ENCODE measurements around the gene SHD. TPM values are rescaled to one million over a fixed set of nuclear protein-coding genes. Genes with fewer than 3 reads are reported as not detected.
A peak's percentile ranks its signal among the peaks of the same experiment; 100 is the strongest.

The SHD gene
- total and polyA plus RNA-seq, 2 of the 13 experiments (the other 11 are each of a cell fraction or from before 2014, with no cell fraction given) = 0.11 to 0.20 TPM

DNA sequence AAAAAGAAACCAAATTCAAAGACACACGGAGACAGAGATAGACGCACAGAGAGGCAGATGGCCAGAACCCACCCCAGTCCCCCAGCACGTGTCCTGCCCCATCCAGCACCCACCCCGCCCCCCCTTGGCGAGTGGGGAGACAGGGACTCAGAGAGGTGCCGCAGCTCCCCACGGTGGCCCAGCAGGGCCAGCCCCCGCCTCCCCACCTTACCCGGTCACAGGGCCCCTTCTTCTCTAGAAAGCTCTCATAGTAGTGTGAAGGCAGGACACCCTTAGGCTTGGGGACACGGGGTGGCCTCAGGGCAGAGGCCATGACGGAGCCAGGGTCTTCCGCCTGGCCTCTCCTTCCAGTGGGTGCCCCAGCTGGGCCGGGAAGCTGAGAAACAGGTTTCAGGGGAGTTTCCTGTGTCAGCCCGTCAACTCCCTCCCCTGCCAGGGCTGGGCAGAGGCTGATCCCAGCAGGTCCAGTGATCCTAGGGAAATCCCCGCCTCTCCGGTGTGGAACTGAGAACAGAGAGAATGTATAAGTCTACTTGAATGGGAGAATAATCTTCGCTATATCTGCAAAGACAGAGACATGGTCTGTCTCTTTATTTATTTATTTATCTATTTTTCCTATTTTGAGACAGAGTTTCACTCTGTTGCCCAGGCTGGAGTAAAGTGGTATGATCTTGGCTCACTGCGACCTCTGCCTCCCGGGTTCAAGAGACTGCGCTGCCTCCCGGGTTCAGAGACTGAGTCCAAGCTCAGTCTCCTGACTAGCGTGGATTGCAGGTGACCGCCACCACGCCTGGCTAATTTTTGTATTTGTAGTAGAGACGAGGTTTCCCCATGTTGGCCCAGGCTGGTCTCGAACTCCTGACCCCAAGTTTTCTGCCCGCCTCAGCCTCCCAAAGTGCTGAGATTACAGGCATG is 59.6 kb downstream of the SHD start, which contains the start of gene STAP2 (continued):
- TF ChIP-seq, protein P1, sequence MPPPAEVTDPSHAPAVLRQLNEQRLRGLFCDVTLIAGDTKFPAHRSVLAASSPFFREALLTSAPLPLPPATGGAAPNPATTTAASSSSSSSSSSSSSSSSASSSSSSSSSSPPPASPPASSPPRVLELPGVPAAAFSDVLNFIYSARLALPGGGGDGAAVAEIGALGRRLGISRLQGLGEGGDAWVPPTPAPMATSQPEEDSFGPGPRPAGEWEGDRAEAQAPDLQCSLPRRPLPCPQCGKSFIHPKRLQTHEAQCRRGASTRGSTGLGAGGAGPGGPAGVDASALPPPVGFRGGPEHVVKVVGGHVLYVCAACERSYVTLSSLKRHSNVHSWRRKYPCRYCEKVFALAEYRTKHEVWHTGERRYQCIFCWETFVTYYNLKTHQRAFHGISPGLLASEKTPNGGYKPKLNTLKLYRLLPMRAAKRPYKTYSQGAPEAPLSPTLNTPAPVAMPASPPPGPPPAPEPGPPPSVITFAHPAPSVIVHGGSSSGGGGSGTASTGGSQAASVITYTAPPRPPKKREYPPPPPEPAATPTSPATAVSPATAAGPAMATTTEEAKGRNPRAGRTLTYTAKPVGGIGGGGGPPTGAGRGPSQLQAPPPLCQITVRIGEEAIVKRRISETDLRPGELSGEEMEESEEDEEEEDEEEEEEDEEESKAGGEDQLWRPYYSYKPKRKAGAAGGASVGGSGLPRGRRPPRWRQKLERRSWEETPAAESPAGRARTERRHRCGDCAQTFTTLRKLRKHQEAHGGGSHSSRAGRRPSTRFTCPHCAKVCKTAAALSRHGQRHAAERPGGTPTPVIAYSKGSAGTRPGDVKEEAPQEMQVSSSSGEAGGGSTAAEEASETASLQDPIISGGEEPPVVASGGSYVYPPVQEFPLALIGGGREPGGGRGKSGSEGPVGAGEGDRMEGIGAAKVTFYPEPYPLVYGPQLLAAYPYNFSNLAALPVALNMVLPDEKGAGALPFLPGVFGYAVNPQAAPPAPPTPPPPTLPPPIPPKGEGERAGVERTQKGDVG (CRISPR knock-in tag; IDR thresholded peaks at IDR 0.05; ENCODE audit: borderline replicate concordance) = no peak
- TF ChIP-seq ZNF563 (CRISPR knock-in tag; IDR thresholded peaks at IDR 0.05) (0 out of 2 replicates have a peak, but pooled peaks have one; percentile 41), RXRA (CRISPR knock-in tag; IDR thresholded peaks at IDR 0.05) (0 out of 2 replicates have a peak, but pooled peaks have one; percentile 14), ZNF558 (CRISPR knock-in tag; IDR thresholded peaks at IDR 0.05; ENCODE audit: borderline replicate concordance) (0 out of 2 replicates have a peak, but pooled peaks have one; percentile 15), ZFAT (CRISPR knock-in tag; conservative IDR thresholded peaks at IDR 0.05) (no peak), ZNF317 (CRISPR knock-in tag; IDR thresholded peaks at IDR 0.05) (no peak)

Other genes starting within 250 kb of the SHD start
- gene ZBTB7A, start 212.4 kb upstream of the SHD start, total RNA-seq (2016; rRNA removed; fragmentation: Illumina TruSeq; extraction: Trizol) = 3.5 and 3.6 TPM in 2 replicates
- gene ZBTB7A, start 212.4 kb upstream of the SHD start, polyA plus RNA-seq (2011; rRNA removed) = 4.0 and 5.5 TPM in 2 replicates
- 72.2 and 80.9 TPM in 2 replicates for gene MAP2K2, start 155.1 kb upstream of the SHD start, total RNA-seq (2016; rRNA removed; fragmentation: Illumina TruSeq; extraction: Trizol)
- 70.3 and 88.1 TPM in 2 replicates for gene MAP2K2, start 155.1 kb upstream of the SHD start, polyA plus RNA-seq (2011; rRNA removed)
- 3.8 and 4.5 TPM in 2 replicates for gene CREB3L3, start 125.6 kb upstream of the SHD start, total RNA-seq (2016; rRNA removed; fragmentation: Illumina TruSeq; extraction: Trizol)
- gene CREB3L3, start 125.6 kb upstream of the SHD start, polyA plus RNA-seq (2011; rRNA removed) = 3.8 and 7.0 TPM in 2 replicates
- 8.6 and 11.0 TPM in 2 replicates for gene SIRT6, start 96.7 kb upstream of the SHD start, total RNA-seq (2016; rRNA removed; fragmentation: Illumina TruSeq; extraction: Trizol)
- 18.4 and 20.7 TPM in 2 replicates for gene SIRT6, start 96.7 kb upstream of the SHD start, polyA plus RNA-seq (2011; rRNA removed)
- gene ANKRD24, start 96.6 kb upstream of the SHD start, total RNA-seq (2016; rRNA removed; fragmentation: Illumina TruSeq; extraction: Trizol) = 0.13 TPM in 1 of 2 replicates, not detected in the other
- 0.17 and 0.24 TPM in 2 replicates for gene ANKRD24, start 96.6 kb upstream of the SHD start, polyA plus RNA-seq (2011; rRNA removed)
- gene EBI3, start 49.7 kb upstream of the SHD start, total RNA-seq (2016; rRNA removed; fragmentation: Illumina TruSeq; extraction: Trizol) = not detected in 2 replicates
- gene EBI3, start 49.7 kb upstream of the SHD start, polyA plus RNA-seq (2011; rRNA removed) = 3.4 and 8.3 TPM in 2 replicates
- 17.9 and 18.4 TPM in 2 replicates for gene YJU2, start 32.2 kb upstream of the SHD start, total RNA-seq (2016; rRNA removed; fragmentation: Illumina TruSeq; extraction: Trizol)
- 9.3 and 10.1 TPM in 2 replicates for gene YJU2, start 32.2 kb upstream of the SHD start, polyA plus RNA-seq (2011; rRNA removed)
- gene TMIGD2, start 23.1 kb downstream of the SHD start, total RNA-seq (2016; rRNA removed; fragmentation: Illumina TruSeq; extraction: Trizol) = 0.11 TPM in 1 of 2 replicates, not detected in the other
- 1.0 and 2.5 TPM in 2 replicates for gene TMIGD2, start 23.1 kb downstream of the SHD start, polyA plus RNA-seq (2011; rRNA removed)
- 0.29 TPM in 1 of 2 replicates, not detected in the other for gene FSD1, start 25.3 kb downstream of the SHD start, total RNA-seq (2016; rRNA removed; fragmentation: Illumina TruSeq; extraction: Trizol)
- 0.66 and 1.4 TPM in 2 replicates for gene FSD1, start 25.3 kb downstream of the SHD start, polyA plus RNA-seq (2011; rRNA removed)
- gene STAP2, start 59.6 kb downstream of the SHD start, total RNA-seq (2016; rRNA removed; fragmentation: Illumina TruSeq; extraction: Trizol) = 39.0 and 43.1 TPM in 2 replicates
- 43.7 and 56.0 TPM in 2 replicates for gene STAP2, start 59.6 kb downstream of the SHD start, polyA plus RNA-seq (2011; rRNA removed)
- gene MPND, start 64.3 kb downstream of the SHD start, total RNA-seq (2016; rRNA removed; fragmentation: Illumina TruSeq; extraction: Trizol) = 12.9 and 15.8 TPM in 2 replicates
- gene MPND, start 64.3 kb downstream of the SHD start, polyA plus RNA-seq (2011; rRNA removed) = 10.8 and 12.5 TPM in 2 replicates
- 26.7 and 33.0 TPM in 2 replicates for gene SH3GL1, start 121.3 kb downstream of the SHD start, total RNA-seq (2016; rRNA removed; fragmentation: Illumina TruSeq; extraction: Trizol)
- 45.1 and 52.3 TPM in 2 replicates for gene SH3GL1, start 121.3 kb downstream of the SHD start, polyA plus RNA-seq (2011; rRNA removed)
- gene CHAF1A, start 123.4 kb downstream of the SHD start, total RNA-seq (2016; rRNA removed; fragmentation: Illumina TruSeq; extraction: Trizol) = 27.3 and 34.8 TPM in 2 replicates
- gene CHAF1A, start 123.4 kb downstream of the SHD start, polyA plus RNA-seq (2011; rRNA removed) = 11.0 and 13.1 TPM in 2 replicates
- 33.6 and 35.5 TPM in 2 replicates for gene UBXN6, start 178.5 kb downstream of the SHD start, total RNA-seq (2016; rRNA removed; fragmentation: Illumina TruSeq; extraction: Trizol)
- gene UBXN6, start 178.5 kb downstream of the SHD start, polyA plus RNA-seq (2011; rRNA removed) = 34.9 and 44.2 TPM in 2 replicates
- gene HDGFL2, start 193.0 kb downstream of the SHD start, total RNA-seq (2016; rRNA removed; fragmentation: Illumina TruSeq; extraction: Trizol) = 47.9 and 51.1 TPM in 2 replicates
- gene HDGFL2, start 193.0 kb downstream of the SHD start, polyA plus RNA-seq (2011; rRNA removed) = 20.0 and 26.0 TPM in 2 replicates
- 0.80 and 1.3 TPM in 2 replicates for gene PLIN4, start 239.2 kb downstream of the SHD start, total RNA-seq (2016; rRNA removed; fragmentation: Illumina TruSeq; extraction: Trizol)
- 1.1 and 1.9 TPM in 2 replicates for gene PLIN4, start 239.2 kb downstream of the SHD start, polyA plus RNA-seq (2011; rRNA removed)